Measurements from ENCODE around the gene KCNE2.

Gene KCNE2, protein sequence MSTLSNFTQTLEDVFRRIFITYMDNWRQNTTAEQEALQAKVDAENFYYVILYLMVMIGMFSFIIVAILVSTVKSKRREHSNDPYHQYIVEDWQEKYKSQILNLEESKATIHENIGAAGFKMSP

DNA sequence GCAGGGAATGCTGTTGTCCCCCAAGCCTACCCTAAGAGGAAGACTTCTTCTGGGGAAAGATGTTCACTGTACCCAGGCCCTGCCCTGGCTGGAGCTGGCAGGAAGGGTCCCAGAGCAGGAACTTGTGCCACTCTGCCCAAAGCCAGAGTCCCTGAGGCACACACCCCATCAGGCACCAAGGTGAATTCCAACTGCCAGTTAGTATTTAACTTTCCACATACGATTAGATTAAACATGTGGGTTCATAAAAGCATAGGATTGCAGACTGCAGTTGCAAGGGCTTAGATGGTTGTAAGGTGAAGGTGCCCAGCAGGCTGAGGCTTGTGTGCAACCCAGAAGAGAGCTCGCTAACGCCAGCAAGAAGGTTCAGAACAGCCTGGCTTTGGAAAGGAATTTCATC lies at the start of gene KCNE2:
Gene KCNE2 (plus strand): TSS at position 274 of the 400 bp plus-strand sequence. CDS start 6,473 bp downstream, outside the sequence.
- DNase-seq (ENCODE audit: low spot score), result no peak

DNA sequence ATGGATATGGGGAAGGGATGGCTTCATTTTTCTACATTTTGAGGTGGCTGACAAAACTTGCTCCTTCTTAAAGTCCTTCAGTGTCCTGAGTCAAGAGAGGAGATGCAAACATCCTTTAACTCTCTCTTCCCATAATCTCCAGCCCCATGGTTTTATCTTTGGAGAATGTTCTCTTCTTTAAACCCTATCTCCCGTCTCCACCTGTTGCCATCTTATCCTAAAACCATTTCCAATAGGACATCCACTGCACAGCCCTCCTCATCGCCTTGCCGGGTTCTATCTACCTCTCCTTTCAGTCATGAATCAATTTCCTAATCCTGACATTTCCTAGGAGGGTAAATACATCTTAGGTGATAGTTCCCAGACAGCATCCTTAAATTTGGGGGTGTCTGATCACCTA lies 44.2 kb upstream of the KCNE2 start:
- no peak for DNase-seq (ENCODE audit: low spot score)

DNA sequence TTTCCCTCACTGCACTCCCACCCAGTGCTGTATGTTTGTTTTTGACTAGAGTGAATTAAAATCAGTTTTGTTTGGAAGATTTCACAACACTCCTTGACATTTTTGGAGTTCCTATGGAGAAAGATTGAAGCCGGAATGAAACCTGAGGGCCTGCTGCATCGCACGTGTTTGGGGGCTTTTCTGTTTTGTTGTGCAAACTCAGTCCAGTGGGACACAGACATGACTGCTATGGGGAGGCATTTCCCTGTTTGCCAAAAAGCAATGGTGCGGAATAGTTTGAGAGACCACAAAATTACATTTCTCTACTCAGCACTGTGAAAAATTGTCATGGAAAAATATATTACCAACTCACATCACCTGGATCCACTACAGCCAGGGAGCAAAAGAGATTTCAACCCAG lies 43.8 kb upstream of the KCNE2 start:
- DNase-seq (ENCODE audit: low spot score), result no peak

DNA sequence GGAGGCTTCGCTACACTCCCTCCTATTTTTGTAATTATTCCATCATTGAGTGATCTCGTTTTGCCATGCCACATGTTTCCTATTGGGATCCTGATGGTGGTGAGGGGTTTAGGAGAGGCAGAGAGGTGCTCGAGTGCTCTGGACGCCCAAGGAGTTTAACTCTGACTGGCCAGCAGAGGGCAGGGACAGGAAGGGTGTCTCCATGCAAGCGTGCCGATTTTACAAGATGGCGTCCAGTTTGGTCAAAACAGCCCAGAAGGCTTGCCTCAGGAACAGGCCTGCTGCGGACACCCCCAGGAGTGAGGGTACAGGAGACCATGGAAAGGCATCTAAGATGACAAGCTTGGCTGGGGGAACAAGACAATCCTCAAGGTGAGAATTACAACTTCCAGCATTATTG lies 33.8 kb upstream of the KCNE2 start:
- no peak for DNase-seq (ENCODE audit: low spot score)

DNA sequence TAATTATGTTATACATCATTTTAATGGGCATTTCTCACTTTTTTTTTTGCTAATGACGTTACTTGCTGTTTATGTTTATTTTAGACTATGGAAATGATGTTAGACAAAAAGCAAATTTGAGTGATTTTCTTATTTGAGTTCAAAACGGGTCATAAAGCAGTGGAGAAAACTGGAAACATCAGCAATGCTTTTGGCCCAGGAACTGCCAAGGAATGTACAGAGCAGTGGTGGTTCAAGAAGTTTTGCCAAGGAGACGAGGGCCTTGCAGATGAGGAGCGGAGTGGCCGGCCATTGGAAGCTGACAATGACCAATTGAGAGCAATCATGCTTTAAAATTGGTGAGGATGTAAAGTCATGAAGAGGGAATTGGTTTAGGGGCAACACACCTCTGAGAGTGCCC lies 32.1 kb upstream of the KCNE2 start:
- DNase-seq (ENCODE audit: low spot score), result no peak

DNA sequence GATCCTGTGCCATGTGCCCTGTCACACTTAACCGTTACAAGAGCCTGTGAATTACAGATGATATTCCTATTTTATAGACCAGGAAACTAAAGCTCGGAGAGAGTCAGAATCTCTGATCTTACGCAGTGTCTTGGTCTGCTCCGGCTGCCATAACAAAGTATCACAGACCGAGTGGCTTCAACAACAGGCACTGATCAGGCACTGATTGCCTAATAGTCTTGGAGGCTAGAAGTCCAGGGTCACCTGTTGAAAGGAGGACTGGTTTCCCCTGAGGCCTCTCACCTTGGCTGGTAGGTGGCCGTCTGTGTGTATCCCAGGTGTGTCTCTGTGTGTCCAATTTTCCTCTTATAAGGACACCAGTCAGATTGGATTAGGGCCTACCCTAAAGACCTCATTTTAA lies 31.5 kb upstream of the KCNE2 start:
- DNase-seq (ENCODE audit: low spot score), result no peak

DNA sequence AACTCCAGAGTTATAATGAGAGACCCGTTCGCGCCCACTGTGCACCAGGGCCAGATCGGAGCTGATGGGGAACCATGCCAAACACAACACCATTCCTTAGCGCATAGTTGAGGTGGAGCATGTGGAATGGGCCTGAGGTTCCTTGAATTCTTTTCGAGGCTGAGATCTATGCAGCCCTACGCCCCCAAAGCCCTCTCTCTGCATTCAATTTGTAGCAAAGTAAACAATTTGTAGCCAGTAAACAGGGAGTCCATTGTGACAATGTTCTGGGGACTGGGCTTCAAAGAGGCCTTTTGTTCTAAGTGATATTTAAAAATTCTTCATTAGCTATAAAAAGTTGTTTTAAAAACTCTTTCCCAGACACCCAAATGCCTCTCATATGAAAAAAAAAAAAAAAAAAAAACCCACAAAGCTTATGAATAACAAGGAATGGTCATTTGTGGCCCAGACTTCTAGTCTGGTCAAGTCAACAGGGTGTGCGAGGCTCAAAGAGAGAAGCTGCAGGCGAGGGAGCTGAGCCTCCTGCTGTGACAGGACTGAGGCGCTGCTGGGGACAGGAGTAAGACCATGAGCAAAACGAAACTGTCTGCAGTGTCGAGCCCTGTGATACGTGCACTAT lies 30.6 kb upstream of the KCNE2 start:
- DNase-seq (ENCODE audit: low spot score), result no peak

DNA sequence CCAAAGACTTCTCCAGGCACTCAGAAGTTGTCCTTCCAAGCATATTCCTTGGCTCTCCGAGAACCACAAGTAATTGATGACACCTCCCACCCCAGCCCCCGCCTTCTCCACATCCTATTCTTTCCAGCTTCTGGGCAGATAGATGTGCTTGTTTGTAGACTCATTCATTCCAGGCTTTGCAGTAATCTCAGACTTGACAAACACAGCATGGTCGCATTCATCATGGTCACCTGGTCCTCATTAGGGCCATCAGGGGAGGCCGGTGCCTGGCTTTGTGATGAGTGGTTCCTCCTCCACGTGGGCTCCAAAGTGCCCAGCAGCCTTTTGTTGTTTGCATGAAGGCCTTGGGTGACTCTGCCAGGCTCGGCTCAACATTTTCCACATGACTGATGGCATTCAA lies 28.5 kb upstream of the KCNE2 start:
- DNase-seq (ENCODE audit: low spot score), result no peak

DNA sequence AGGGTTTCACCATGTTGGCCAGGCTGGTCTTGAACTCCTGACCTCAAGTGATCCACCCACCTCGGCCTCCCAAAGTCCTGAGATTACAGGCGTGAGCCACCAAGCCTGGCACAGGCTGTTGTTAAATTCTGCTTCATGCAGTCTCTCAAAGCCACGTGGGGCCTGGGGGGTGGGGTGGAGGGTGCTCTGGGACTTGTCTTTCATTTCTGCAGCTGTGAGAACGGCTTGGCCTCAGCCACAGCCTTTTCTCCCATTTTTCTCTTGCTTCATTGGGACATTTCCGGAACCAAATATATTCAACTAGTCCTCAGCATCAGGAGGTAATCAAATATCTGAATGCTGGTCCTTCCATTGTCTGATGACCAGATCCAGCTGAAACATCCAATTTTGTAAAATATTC lies 27.6 kb upstream of the KCNE2 start:
- no peak for DNase-seq (ENCODE audit: low spot score)

DNA sequence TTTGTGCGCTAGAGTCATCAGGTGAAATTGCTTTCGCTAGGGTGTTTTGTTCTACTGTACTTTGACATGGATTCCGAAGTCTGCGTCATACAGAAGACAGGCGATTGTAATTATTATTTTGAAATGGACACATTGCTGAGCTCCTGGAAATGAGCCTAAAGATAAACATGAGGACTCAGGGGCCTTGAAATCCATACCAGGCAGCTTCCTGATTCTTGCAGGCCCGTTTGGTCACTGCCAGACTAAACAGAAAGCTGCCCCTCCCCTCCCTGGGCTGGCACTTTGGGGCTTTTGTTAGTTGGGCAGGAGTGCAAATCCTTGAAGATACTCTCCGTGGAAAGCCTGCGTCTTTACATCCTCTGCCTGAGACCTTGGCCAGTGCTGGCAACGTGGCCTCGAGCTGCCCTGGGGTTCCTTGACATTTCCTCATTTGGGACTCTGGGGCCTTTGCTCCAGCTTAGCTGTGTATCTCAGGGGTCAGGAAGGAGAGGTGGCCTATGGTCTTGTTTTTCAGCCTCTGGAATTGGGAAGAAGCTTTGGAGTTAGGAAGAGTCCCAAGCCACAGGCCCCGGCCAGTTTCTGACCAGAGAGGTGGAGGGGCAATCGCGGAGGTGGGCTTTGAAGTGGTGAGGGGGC lies 26.9 kb upstream of the KCNE2 start:
- DNase-seq (ENCODE audit: low spot score), result no peak

DNA sequence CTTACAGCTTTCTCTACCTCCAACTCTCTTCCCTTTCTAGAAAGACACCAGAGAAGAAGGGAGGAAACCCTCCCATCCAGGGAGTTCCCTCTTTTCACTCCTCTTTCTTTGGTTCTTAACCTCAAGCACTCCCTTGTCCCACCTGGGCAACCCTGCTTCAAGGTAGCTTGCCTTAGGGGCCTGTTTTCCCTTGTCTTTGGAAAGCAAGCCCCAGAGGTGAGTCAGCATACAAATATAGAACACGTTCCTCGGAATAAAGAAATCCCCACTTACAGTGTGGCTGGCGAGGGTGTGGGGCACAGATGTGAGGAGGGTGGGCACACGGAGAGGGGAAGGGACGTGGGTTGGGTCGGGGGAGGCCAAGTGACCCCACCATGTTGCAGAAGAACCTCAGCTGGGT lies 26.1 kb upstream of the KCNE2 start:
- no peak for DNase-seq (ENCODE audit: low spot score)

DNA sequence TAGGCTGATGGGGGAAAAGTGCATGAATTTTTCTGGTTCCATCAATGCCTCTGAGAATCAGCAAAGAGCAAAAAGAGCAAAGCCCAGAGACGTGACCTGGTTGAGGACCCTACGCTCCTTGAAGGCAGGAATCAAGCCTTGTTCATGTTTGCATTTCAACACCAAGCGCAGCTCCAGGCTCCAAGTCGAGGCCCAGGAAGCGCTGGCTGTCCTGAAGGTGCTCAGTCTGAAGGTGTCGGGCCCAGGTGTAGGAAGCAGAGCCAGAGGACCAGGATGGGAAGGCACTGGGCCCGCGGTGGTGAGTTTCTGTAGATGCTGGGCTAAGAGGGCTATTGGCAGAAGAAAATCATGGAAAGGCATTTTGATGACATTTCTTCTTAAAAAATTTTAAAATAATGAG lies 25.6 kb upstream of the KCNE2 start:
- DNase-seq (ENCODE audit: low spot score), result no peak

DNA sequence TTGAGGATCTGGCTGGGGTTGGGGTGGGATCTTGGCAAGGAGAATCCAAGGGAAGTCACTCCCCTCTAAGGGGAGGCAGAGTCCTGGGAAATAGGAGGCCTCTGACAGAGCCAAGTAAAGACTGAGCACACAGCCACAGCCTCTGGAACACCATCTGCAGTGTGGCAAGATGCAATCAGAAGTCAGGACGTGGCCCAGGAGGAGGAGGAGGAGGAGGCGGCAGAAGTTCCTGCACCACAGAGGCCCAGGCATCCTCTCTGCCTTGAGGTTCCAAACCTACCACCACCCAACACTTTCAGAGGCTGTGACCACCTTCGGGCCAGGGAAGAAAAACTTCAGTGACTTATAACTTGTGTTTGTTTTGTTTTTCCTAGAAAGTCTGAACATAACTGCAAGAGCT lies 23.7 kb upstream of the KCNE2 start:
- no peak for DNase-seq (ENCODE audit: low spot score)

DNA sequence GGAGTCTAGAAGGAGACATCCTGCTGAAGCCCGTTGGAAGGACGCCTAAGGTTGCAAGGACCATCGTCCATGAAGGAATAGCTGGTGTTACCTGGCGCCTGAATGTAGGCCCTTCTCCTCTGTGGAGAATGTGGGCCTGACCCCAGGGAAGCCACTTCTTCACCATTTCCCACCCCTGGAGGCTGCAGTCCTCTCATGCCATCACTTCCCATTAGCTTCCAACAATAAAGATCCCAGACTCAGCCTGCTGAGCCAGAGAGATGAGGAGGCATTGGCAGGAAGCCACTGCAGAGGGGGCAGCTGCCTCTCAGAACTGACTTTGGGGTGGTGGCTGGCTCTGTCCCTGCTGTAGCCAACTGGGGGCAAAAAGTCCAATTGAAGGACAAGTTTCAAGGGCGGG lies 21.3 kb upstream of the KCNE2 start:
- no peak for DNase-seq (ENCODE audit: low spot score)

DNA sequence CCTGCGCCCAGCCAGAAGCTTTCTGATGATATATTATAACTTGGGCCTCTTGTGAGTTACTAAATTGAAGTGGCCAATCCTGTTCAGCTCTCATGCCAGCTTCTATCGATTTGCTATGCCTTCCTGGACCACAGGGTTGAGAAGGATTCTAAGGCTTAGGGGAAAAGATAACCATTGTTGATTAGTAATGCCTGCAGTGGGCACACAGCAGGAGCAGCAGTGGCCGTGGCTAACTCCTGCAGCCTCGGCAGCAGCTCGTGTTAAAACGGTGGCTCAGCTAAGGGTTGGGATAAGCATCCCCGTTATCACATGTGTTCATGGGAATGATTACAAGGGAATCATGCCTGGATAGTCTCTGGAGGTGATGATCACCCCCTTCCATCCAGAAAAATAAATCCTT lies 20.5 kb upstream of the KCNE2 start:
- DNase-seq (ENCODE audit: low spot score), result no peak

DNA sequence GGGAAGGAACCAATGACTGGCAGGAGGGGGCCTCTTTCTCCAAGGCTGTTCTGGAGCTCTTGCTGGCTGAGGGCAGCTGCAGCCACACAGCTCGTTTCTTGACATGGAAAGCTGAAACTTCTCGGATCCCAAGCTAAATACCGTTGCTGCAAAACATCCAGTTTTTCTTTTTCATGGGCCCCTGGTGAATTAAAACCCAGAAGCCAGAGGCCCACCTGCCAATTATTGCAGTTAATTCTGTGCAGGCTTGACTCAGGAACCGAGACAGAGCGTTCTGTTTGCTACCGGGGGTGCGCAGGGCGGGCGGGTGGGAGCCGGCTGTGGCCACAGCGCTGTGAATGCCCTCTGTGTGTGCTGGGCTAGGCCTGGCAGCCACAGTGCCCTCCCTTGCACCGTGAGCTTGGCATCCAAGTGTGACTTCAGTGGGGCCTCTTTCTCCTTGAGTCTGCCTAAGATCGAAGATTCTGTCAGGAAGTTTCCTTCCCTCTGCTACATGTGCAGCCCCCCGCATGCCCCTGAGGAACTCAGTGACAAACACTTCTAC lies 19.9 kb upstream of the KCNE2 start:
- DNase-seq (ENCODE audit: low spot score), result no peak

DNA sequence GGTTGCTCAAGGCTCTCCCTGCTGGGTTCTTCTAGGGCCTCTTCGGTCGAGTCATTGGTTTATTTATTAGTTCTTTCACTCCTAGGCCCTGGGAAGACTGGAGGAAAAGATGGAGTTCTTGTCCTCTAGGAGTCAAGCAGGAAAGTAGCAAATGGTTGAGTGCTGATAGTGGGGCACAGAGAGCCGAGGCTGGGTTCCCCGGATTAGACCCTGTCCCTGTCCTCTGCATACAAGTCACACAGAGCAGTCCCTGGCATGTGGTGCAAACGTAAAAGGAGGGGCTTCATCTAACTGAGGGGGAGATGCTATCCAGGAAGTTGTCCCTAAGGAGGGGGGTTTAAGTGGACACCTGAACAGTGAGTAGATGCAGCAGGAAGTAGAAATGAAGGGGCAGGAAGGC lies 19.2 kb upstream of the KCNE2 start:
- no peak for DNase-seq (ENCODE audit: low spot score)

DNA sequence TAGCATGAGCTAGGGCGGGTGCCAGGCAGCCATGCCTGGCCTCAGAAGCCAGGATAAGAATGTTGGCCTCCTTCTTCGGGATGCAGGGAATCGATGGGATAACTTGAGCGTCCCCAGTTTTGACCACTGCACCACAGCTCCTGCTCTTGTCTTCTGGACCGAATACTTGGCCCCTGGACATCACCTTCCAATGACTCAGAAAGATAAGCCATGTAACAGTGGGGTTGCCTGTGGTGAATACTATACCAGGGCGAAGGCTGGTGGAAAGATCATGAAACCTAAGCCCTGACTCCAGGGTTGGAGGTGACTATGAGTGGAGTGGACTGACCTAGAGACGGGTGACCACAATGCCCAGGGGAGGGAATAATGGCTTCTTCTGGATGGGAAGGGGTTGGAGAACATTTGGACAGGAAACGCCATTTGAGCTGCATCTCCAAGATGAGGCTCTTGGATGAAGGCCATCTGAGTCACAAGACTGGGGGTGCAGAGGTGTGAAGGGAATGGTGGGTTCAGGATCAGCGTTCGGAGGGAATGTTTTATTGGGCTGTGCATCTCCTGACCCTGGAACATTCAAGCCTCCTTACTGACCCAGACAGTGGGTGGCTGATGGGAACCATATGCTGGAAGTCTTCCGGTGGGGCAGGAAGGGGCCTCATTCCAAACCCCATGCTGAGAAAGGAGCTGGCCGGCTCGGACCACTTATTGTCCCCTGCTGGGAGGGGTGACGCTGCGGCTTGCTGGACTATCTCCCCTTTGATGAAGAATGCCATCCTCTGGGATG lies 18.5 kb upstream of the KCNE2 start:
- DNase-seq (ENCODE audit: low spot score), result no peak

DNA sequence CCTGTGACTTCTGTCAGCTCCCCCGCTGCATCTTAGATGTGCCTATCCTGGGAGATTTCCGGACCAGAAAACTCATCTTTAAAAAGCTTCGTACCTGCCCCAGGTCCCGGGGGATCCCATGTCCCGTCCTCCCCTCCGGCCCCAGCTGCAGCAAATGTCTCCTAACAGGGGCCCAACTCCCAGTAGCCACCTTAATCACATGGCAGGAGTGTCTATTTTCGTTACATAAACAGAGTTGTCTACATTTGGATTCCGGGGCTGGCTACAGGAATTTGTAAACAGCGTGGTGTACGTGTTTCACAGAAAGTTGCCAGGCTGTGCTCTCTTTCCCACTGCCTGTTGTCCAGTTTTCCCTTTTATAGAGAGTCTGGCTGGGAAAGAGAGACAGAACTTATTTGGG lies 17.9 kb upstream of the KCNE2 start:
- no peak for DNase-seq (ENCODE audit: low spot score)

DNA sequence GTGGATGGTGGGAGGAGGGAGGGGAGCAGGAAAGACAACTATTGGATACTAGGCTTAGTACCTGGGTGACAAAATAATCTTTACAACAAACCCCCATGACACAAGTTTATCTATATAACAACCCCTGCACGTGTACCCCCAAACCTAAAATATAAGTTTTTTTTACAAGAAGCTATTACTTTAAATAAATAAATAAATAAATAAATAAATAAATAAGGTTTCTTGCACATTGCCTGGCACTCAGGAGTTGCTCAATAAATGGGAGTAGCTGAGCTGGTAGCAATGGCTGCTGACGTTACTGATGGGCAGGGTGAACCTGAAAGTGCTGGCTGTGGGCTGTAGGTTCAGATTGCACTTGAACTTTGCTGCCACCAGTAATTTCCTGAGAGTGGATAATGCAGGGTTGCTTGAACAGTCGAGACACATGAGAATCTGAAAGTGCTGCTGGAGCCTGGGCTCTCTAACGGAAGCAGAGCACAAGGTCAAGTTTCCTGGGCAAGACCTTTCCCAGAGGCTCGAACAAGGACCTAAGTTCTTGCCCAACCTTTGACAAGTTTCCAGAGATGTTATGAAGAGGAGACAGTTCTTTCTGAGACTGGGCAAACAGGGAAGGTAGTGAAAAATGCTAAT lies 14.8 kb upstream of the KCNE2 start:
- no peak for DNase-seq (ENCODE audit: low spot score)

DNA sequence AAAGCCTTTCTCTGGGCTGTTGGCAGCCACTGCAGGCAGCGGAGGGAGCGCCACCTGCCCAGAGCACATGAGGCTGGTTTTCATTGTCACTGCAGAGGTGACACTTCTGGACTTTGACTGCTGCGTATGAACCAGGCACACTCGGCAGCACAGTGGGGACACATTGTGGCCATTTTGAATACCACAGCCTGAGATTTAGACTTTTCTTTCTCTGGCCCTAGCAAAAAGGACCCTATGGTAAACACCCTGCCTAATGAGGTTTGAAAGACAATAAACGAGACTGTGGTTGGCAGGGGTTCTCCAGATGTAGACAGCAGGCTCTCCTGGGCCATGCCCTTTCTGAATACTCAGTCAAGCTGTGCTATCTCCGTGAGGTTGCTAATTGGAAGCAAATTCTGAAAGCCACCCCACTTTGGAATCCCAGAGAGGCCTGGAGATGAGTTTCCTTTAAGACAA lies 12.0 kb upstream of the KCNE2 start:
- no peak for DNase-seq (ENCODE audit: low spot score)

DNA sequence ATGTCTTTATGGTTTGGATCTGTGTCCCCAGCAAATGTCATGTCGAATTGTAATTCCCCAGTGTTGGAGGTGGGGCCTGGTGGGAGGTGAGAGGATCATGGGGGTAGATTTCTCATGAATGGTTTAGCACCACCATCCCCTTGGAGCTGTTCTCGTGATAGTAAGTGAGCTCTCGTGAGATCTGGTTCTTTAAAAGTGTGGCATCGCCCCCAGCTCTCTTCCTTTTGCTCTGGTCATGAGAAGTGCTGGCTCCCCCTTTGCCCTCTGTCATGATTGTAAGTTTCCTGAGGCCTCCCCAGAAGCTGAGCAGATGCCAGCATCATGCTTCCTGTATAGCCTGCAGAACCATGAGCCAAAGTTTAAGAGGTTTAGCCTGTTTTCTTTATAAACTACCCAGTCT lies 11.2 kb upstream of the KCNE2 start:
- DNase-seq (ENCODE audit: low spot score), result no peak

Data from hematopoietic multipotent progenitor cell treated with erythropoietin and hydrocortisone succinate and interleukin-3 and kit ligand, for 17 days (in vitro differentiated cells).